Measurements from ENCODE around the gene AGRN. TPM values are rescaled to one million over a fixed set of nuclear protein-coding genes. Genes with fewer than 3 reads are reported as not detected.

The AGRN gene
- polyA plus RNA-seq, 3 donors = 0.06 to 4.7 (median 0.43) TPM

DNA sequence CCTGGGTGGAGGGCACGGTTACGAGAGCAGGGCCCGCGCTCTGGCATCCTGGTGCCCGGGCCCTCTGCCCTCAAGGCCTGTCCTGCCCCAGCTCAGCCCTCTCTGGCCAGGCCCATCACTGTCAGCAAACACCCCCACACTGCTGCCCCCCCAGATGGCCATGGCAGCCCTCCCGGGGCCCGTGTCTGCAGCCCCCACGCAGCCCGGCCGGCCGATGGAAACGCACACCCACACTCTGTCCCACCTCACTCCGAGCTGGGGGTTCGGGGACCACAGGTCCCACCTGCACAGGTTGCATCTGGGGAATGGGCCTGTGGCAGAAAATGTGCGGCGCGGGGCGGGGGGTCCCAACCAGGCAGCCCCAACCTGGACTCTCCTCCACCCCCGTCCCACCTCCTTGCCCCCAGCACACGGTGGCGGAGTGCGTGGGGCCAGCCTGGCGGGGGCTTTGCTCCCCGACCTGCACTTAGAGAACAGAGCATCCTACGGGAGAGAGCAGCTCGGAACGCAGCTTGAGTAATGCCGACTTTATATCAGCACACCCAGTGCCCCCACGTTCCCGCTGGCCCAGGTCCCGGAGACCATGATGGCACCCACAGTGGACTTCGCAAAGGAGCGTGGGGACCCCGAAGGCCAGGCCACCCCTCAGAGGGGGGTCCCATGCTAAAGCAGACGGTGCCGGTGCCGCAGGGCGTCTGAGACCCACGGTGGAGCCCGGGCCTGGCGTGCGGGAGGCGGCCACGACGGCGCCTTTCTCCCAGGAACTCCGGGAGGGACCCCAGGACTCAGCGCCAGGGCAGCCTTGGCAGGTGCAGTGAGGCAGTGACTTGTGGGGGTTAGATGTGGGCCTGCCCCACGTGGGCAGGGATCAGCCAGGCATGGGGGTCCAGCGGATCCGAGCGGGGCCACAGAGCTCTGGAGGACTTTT, 61.7 kb downstream of the AGRN start:
- H3K9me3 ChIP-seq (replicated peaks in 1 of 2; ENCODE audit: control insufficient read depth in 1 of 2, insufficient read depth in 1 of 2, low read length in 2 of 2) = no peaks in the 10 kb centered on the region
- Mint-ChIP-seq H3K4me3 (no peak overlapping the region), H3K4me1 (peaks cover 9% of the 10 kb centered on the region), H3K36me3 (peaks cover 4 to 5% of the 10 kb centered on the region in 2 donors), H3K27me3 (ENCODE audit: low read depth in 3 of 3) (peaks cover 7 to 17% (median 10%) of the 10 kb centered on the region in 3 donors), H3K27ac (no peak overlapping the region), H3K9me3 (peaks cover 0 to 2% (median 0%) of the 10 kb centered on the region in 7 donors)
- H3K9ac ChIP-seq (ENCODE audit: insufficient read depth, low read length, poor library complexity, severe bottlenecking) = no peak overlapping the region
- H3K4me2 ChIP-seq (replicated peaks; ENCODE audit: extremely low read depth, low read length, poor library complexity, severe bottlenecking) = no peak overlapping the region
- H3K4me3 ChIP-seq (replicated peaks in 1 of 3; ENCODE audit: low read depth in 2 of 3, low read length in 3 of 3) = no peak overlapping the region
- H4K20me1 ChIP-seq (ENCODE audit: insufficient read depth, low read length) = no peaks in the 10 kb centered on the region
- peaks cover 9 to 11% of the 10 kb centered on the region in 2 donors for H3K4me1 ChIP-seq (ENCODE audit: control insufficient read depth in 1 of 2, insufficient read depth in 2 of 2, low read length in 2 of 2)
- H3K27me3 ChIP-seq (ENCODE audit: control insufficient read depth in 2 of 2, insufficient read depth in 2 of 2, low read length in 2 of 2) = peaks cover 0 to 14% of the 10 kb centered on the region in 2 donors
- intact Hi-C loops (cut with micrococcal nuclease) = no loop called here
- no peak overlapping the region for H3K27ac ChIP-seq (ENCODE audit: low read depth in 1 of 2, low read length in 2 of 2)
- no peak overlapping the region for H2AFZ ChIP-seq (ENCODE audit: insufficient read depth, low read depth, low read length, poor library complexity, severe bottlenecking)
- H3K79me2 ChIP-seq (ENCODE audit: insufficient read depth, low read length) = no peaks in the 10 kb centered on the region
- DNase-seq = no peak
- TF ChIP-seq, protein P1, sequence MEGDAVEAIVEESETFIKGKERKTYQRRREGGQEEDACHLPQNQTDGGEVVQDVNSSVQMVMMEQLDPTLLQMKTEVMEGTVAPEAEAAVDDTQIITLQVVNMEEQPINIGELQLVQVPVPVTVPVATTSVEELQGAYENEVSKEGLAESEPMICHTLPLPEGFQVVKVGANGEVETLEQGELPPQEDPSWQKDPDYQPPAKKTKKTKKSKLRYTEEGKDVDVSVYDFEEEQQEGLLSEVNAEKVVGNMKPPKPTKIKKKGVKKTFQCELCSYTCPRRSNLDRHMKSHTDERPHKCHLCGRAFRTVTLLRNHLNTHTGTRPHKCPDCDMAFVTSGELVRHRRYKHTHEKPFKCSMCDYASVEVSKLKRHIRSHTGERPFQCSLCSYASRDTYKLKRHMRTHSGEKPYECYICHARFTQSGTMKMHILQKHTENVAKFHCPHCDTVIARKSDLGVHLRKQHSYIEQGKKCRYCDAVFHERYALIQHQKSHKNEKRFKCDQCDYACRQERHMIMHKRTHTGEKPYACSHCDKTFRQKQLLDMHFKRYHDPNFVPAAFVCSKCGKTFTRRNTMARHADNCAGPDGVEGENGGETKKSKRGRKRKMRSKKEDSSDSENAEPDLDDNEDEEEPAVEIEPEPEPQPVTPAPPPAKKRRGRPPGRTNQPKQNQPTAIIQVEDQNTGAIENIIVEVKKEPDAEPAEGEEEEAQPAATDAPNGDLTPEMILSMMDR (IDR thresholded peaks at IDR 0.05) = no peak
- 95% methylated on average over 36 of the region's 52 CpGs for WGBS (ENCODE audit: insufficient coverage)
- no peaks in the 10 kb centered on the region for H3K36me3 ChIP-seq (replicated peaks in 1 of 2; ENCODE audit: control insufficient read depth in 1 of 2, insufficient read depth in 2 of 2, low read length in 2 of 2)

DNA sequence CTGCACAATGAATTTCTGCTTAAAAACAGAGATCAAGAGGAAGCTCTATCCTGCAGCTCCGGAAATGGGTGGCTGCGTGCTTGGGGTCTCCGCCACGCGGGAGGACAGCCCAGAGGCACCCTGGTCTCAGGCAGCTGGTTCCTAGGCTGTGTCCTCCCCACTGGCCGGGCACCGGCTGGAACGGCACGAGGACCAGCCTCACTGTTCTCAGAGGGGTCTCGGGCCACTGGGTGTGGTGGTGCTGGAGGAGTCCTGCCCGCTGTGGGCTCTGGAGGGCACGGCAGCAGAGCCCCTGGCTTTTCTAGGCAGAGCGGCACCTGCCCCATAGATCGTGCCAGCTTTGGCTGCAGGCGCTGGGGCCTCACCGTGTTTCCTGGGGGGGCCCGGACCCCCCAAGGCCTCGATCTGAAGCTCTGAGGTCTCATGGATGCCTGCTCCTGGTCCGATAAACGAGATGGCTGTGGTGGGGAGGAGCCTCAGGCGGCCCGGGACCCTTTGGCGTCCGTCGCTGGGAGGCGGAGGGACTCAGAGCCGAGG, 62.4 kb downstream of the AGRN start:
- Mint-ChIP-seq H3K27me3 (ENCODE audit: low read depth in 3 of 3) (peaks cover 7 to 17% (median 10%) of the 10 kb centered on the region in 3 donors), H3K4me3 (no peak overlapping the region), H3K27ac (no peak overlapping the region), H3K9me3 (peaks cover 0 to 2% (median 0%) of the 10 kb centered on the region in 7 donors), H3K36me3 (peaks cover 5 to 6% of the 10 kb centered on the region in 2 donors), H3K4me1 (peaks cover 9% of the 10 kb centered on the region)
- Histone ChIP-seq H3K27ac (ENCODE audit: low read depth in 1 of 2, low read length in 2 of 2) (no peak overlapping the region), H3K4me3 (replicated peaks in 1 of 3; ENCODE audit: low read depth in 2 of 3, low read length in 3 of 3) (no peak overlapping the region), H3K9ac (ENCODE audit: insufficient read depth, low read length, poor library complexity, severe bottlenecking) (no peak overlapping the region), H3K4me2 (replicated peaks; ENCODE audit: extremely low read depth, low read length, poor library complexity, severe bottlenecking) (no peak overlapping the region), H3K9me3 (replicated peaks in 1 of 2; ENCODE audit: control insufficient read depth in 1 of 2, insufficient read depth in 1 of 2, low read length in 2 of 2) (no peaks in the 10 kb centered on the region), H2AFZ (ENCODE audit: insufficient read depth, low read depth, low read length, poor library complexity, severe bottlenecking) (no peak overlapping the region), H4K20me1 (ENCODE audit: insufficient read depth, low read length) (no peaks in the 10 kb centered on the region), H3K4me1 (ENCODE audit: control insufficient read depth in 1 of 2, insufficient read depth in 2 of 2, low read length in 2 of 2) (peaks cover 9 to 11% of the 10 kb centered on the region in 2 donors), H3K27me3 (ENCODE audit: control insufficient read depth in 2 of 2, insufficient read depth in 2 of 2, low read length in 2 of 2) (peaks cover 0 to 14% of the 10 kb centered on the region in 2 donors), H3K36me3 (replicated peaks in 1 of 2; ENCODE audit: control insufficient read depth in 1 of 2, insufficient read depth in 2 of 2, low read length in 2 of 2) (no peaks in the 10 kb centered on the region), H3K79me2 (ENCODE audit: insufficient read depth, low read length) (no peaks in the 10 kb centered on the region)
- intact Hi-C loops (cut with micrococcal nuclease) = no loop called here
- TF ChIP-seq, protein P1 (IDR thresholded peaks at IDR 0.05) = no peak
- DNase-seq = no peak
- 94% methylated on average over 26 of the region's 27 CpGs for WGBS (ENCODE audit: insufficient coverage)

All from CD14-positive monocyte (primary cell).